C4-2B (cell line): Measurements from ENCODE around the gene PPP1R15B.

Source experiments
- CTCF ChIP-seq: fragments of 450-650 bp; conservative IDR thresholded peaks from 2 replicates; pipeline ENCODE4 v1.5.1; 2017; ENCODE audit warnings: mild to moderate bottlenecking
- ZFX ChIP-seq: fragments of 450-650 bp; IDR thresholded peaks from 2 replicates; pipeline ENCODE4 v1.6.1; 2017

GRCh38 chr1:204402391-204402790 lies 9.2 kb downstream of the PPP1R15B start:
- TF ChIP-seq CTCF (no peak), ZFX (no peak)
